K562 (cell line): ENCODE results near the gene OVCA2. TPM values are rescaled to one million over a fixed set of nuclear protein-coding genes. Genes with fewer than 3 reads are reported as not detected.

Experiments used
- ATAC-seq: fragments of 200-7000 bp; cut with Tn5 transposase; 3 replicates; pipeline ENCODE4 v1.9.1; 2020; ENCODE audit warnings: moderate library complexity
- BruUV-seq: library from RNA; stranded (reverse); fragments of 400-500 nt; replicated peaks from 2 replicates; lab custom pipeline; 2021; lab: Mats Ljungman, UMichigan
- CTCF ChIA-PET: fragments of 300-600 bp; formaldehyde crosslinking; extraction: SDS; loops from one replicate; lab custom pipeline; 2021; ENCODE audit warnings: low intra/inter-chr PET ratio; lab: Yijun Ruan, JAX
- POLR2A ChIA-PET: fragments of 300-600, 350-650 bp; sonication (Branson Sonifier 250); formaldehyde crosslinking; extraction: SDS; loops from one replicate; lab custom pipeline; 2021; ENCODE audit warnings: antibody characterized with exemption, inconsistent platforms; lab: Yijun Ruan, JAX
- DNase-seq, 4 experiments: peaks; one replicate each; pipeline versions ENCODE4 v3.0.0 to v3.0.0-alpha.2; 2011 to 2018; ENCODE audit warnings: low spot score in 3 of 4, mixed read lengths in 3 of 4; ENCODE audit errors: extremely low read depth in 1 of 4
- FAIRE-seq: peaks from 2 replicates; lab custom pipeline; 2011; peaks lifted over from hg19 to GRCh38; lab: Jason Lieb, UNC
- H2AFZ ChIP-seq: 2 replicates; pipeline ENCODE4 v1.6.0; 2011; ENCODE audit warnings: low read depth, low read length, control low read depth, inconsistent platforms
- H3K27ac ChIP-seq: fragments of 200-600 bp; 3 replicates; pipeline ENCODE4 v1.8.0; 2011; ENCODE audit warnings: low read depth, mild to moderate bottlenecking, control low read depth, inconsistent platforms, low read length, moderate library complexity, mixed read lengths; ENCODE audit errors: extremely low read depth
- H3K27me3 ChIP-seq, 2 experiments: fragments of 300-600 bp in 1 of 2; 2 replicates in 1 of 2; 3 replicates in 1 of 2; pipeline versions ENCODE4 v1.6.0 to v1.8.0; 2011; ENCODE audit warnings: inconsistent platforms in 2 of 2, low read length in 2 of 2, mild to moderate bottlenecking in 1 of 2, mixed read lengths in 1 of 2, moderate library complexity in 1 of 2; ENCODE audit not compliant: control insufficient read depth in 2 of 2, insufficient read depth in 2 of 2
- H3K36me3 ChIP-seq: fragments of 300-600 bp; 3 replicates; pipeline ENCODE4 v1.8.0; 2011; ENCODE audit warnings: mild to moderate bottlenecking, low read length, inconsistent platforms; ENCODE audit not compliant: control insufficient read depth, insufficient read depth
- H3K4me1 ChIP-seq, 2 experiments: fragments of 200-600 bp in 1 of 2; replicated peaks in 1 of 2; 2 replicates in 1 of 2; 3 replicates in 1 of 2; pipeline versions ENCODE4 v1.5.1 to v1.8.0; 2011; ENCODE audit warnings: inconsistent platforms in 2 of 2, low read length in 2 of 2, mild to moderate bottlenecking in 1 of 2, mixed read lengths in 1 of 2, moderate library complexity in 1 of 2; ENCODE audit not compliant: control insufficient read depth in 2 of 2, insufficient read depth in 2 of 2
- H3K4me2 ChIP-seq: 2 replicates; pipeline ENCODE4 v1.6.1; 2011; ENCODE audit warnings: low read length, control low read depth, inconsistent platforms, mixed read lengths; ENCODE audit not compliant: insufficient read depth
- H3K4me3 ChIP-seq: fragments of 200-600 bp; sonication (generic), shearing (Covaris generic); 2 replicates; pipeline ENCODE4 v1.5.1; 2016; ENCODE audit warnings: control low read depth, inconsistent platforms
- H3K79me2 ChIP-seq: fragments of 200-600 bp; 3 replicates; pipeline ENCODE4 v1.8.0; 2011; ENCODE audit warnings: low read length, inconsistent platforms; ENCODE audit not compliant: control insufficient read depth, insufficient read depth
- H3K9ac ChIP-seq, 2 experiments: 2 replicates each; pipeline versions ENCODE4 v1.6.0 to v1.6.1; 2011; ENCODE audit warnings: low read depth in 2 of 2, low read length in 2 of 2, control low read depth in 1 of 2, inconsistent platforms in 1 of 2, mild to moderate bottlenecking in 1 of 2, mixed read lengths in 1 of 2; ENCODE audit not compliant: insufficient read depth in 1 of 2
- H3K9me1 ChIP-seq: one replicate; pipeline ENCODE4 v1.6.0; 2011; ENCODE audit warnings: inconsistent platforms, mild to moderate bottlenecking, low read length, moderate library complexity; ENCODE audit not compliant: control insufficient read depth, insufficient read depth
- H3K9me3 ChIP-seq: replicated peaks from 2 replicates; pipeline ENCODE4 v1.5.1; 2011; ENCODE audit warnings: low read depth, low read length, inconsistent platforms; ENCODE audit not compliant: control insufficient read depth, insufficient read depth
- H4K20me1 ChIP-seq: replicated peaks from 2 replicates; pipeline ENCODE4 v1.6.1; 2011; ENCODE audit warnings: low read length, inconsistent platforms, mixed read lengths; ENCODE audit not compliant: control insufficient read depth, insufficient read depth
- CBX1 ChIP-seq: sonication (generic); IDR thresholded peaks from 2 replicates; pipeline ENCODE4 v1.6.1; 2016; ENCODE audit warnings: antibody characterized with exemption, low read depth, mild to moderate bottlenecking
- HDAC6 ChIP-seq: IDR thresholded peaks from 2 replicates; pipeline ENCODE4 v1.6.1; 2012; ENCODE audit warnings: low read depth, mild to moderate bottlenecking, control low read depth, inconsistent platforms, low read length, moderate library complexity
- MAFG ChIP-seq: fragments of 450-650 bp; conservative IDR thresholded peaks from 2 replicates; pipeline ENCODE4 v1.6.1; 2016; ENCODE audit warnings: missing genetic modification characterization, missing compliant biosample characterization
- MAZ ChIP-seq, 2 experiments: fragments of 450-650 bp in 1 of 2; sonication (generic) in 1 of 2; formaldehyde crosslinking; IDR thresholded peaks in 1 of 2; conservative IDR thresholded peaks in 1 of 2; 2 replicates each; pipeline versions ENCODE4 v1.4.0 to v1.5.0; 2020; ENCODE audit warnings: mild to moderate bottlenecking in 1 of 2, missing genetic modification reagents in 1 of 2
- MEIS2 ChIP-seq: fragments of 450-650 bp; IDR thresholded peaks from 2 replicates; pipeline ENCODE4 v1.6.1; 2014; ENCODE audit warnings: mild to moderate bottlenecking; ENCODE audit not compliant: partially characterized antibody
- MTA3 ChIP-seq: fragments of 450-650 bp; formaldehyde crosslinking; IDR thresholded peaks from 2 replicates; pipeline ENCODE4 v1.6.1; 2017; ENCODE audit warnings: mild to moderate bottlenecking, borderline replicate concordance
- SIN3B ChIP-seq: fragments of 450-650 bp; IDR thresholded peaks from 2 replicates; pipeline ENCODE4 v1.6.1; 2017; ENCODE audit warnings: low read depth, mild to moderate bottlenecking, moderate library complexity
- U2AF1 ChIP-seq: fragments of 200-400 bp; formaldehyde crosslinking; optimal IDR thresholded peaks from 2 replicates; pipeline ENCODE3; 2017; ENCODE audit warnings: mild to moderate bottlenecking, low read depth, low read length, moderate library complexity
- XRCC4 ChIP-seq: IDR thresholded peaks from one replicate; pipeline ENCODE4 v1.6.1; 2011; ENCODE audit not compliant: insufficient read depth, insufficient read length; ENCODE audit errors: extremely low read depth
- ZEB2 ChIP-seq: fragments of 450-650 bp; IDR thresholded peaks from 2 replicates; pipeline ENCODE4 v1.6.1; 2016
- ZNF253 ChIP-seq: fragments of 250-450 bp; sonication (Bioruptor Pico); conservative IDR thresholded peaks from 2 replicates; pipeline ENCODE4 v1.6.1; 2021; ENCODE audit warnings: mild to moderate bottlenecking
- ZNF586 ChIP-seq: fragments of 450-650 bp; formaldehyde crosslinking; conservative IDR thresholded peaks from 2 replicates; pipeline ENCODE4 v1.4.0; 2020; ENCODE audit warnings: mild to moderate bottlenecking, moderate library complexity
- WGBS: fragments of 100-300 bp; shearing (Covaris generic); methylation state at CpG from one replicate; pipeline ENCODE4 v1.1.6; 2016; ENCODE audit warnings: low coverage, mixed read lengths; ENCODE audit not compliant: insufficient coverage; ENCODE audit errors: missing lambda C conversion rate; 5-methylcytosine and 5-hydroxymethylcytosine counted together
- in situ Hi-C: fragments of 300-500 bp; cut with MboI; formaldehyde crosslinking; loops from 4 replicates; pipeline ENCODE4 v1.15.0; 2018; ENCODE audit warnings: inconsistent platforms, mixed read lengths
- intact Hi-C: fragments of 100-400 bp; cut with micrococcal nuclease; formaldehyde crosslinking; loops from 2 replicates; pipeline ENCODE4 v1.14.2; 2022
- polyA plus RNA-seq, 8 experiments: library from polyadenylated mRNA; depleted of rRNA in 4 of 8; stranded (reverse) in 5 of 8; unstranded in 3 of 8; fragments of >200 nt; fragmentation: Nextera tagmentation in 2 of 8; fragmentation: Illumina TruSeq in 1 of 8; extraction: Ambion mirVana in 2 of 8; extraction: Trizol in 1 of 8; gene quantifications; 2 replicates each; pipeline versions ENCODE4 v1.2.1 to v1.2.3, GENCODE V29; 2011 to 2014; ENCODE audit warnings: inconsistent platforms in 1 of 8, missing spikeins in 1 of 8
- total RNA-seq, 7 experiments: library from RNA; depleted of rRNA in 6 of 7; stranded (reverse); fragments of >200 nt in 6 of 7; fragmentation: Illumina TruSeq in 2 of 7; extraction: Trizol in 2 of 7; gene quantifications; 2 replicates each; pipeline versions ENCODE4 v1.2.1 to v1.2.3, GENCODE V29; 2011 to 2021; ENCODE audit warnings: low replicate concordance in 1 of 7
- TF ChIP-seq, protein P1 (sequence below), 3 experiments: fragments of 200-800 bp in 1 of 3; sonication (Bioruptor generic) in 1 of 3; sonication (generic) in 1 of 3; formaldehyde crosslinking in 1 of 3; IDR thresholded peaks; 2 replicates each; pipeline versions ENCODE4 v1.6.1 to v1.8.0; 2016 to 2022; ENCODE audit warnings: mild to moderate bottlenecking in 2 of 3, missing compliant biosample characterization in 2 of 3, missing genetic modification characterization in 2 of 3, missing genetic modification reagents in 1 of 3
- TF ChIP-seq, protein P2 (sequence below): IDR thresholded peaks from 2 replicates; pipeline ENCODE4 v1.6.1; 2012; ENCODE audit warnings: low read depth, low read length, improper control_type of control experiment, borderline replicate concordance

The OVCA2 gene
- total and polyA plus RNA-seq, 9 of the 15 experiments (the other 6 are each of a cell fraction or from before 2014, with no cell fraction given) = 3.0 to 23.7 (median 14.1) TPM

- TF ChIP-seq SIN3B (no peak), XRCC4 (no peak), ZNF253 (CRISPR knock-in tag) (no peak), MTA3 (no peak), ZEB2 (no peak), U2AF1 (no peak), MAZ (CRISPR knock-in tag; conservative IDR thresholded peaks at IDR 0.05 in 1 of 2, IDR thresholded peaks at IDR 0.05 in 1 of 2) (no peak), ZNF586 (CRISPR knock-in tag) (no peak), CBX1 (no peak), HDAC6 (no peak), MAFG (tag) (no peak), MEIS2 (no peak)
- TF ChIP-seq, protein P1, sequence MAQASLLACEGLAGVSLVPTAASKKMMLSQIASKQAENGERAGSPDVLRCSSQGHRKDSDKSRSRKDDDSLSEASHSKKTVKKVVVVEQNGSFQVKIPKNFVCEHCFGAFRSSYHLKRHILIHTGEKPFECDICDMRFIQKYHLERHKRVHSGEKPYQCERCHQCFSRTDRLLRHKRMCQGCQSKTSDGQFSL (CRISPR knock-in tag; IDR thresholded peaks at IDR 0.05) = no peak
- TF ChIP-seq, protein P1 (tag; IDR thresholded peaks at IDR 0.05) = no peak
- TF ChIP-seq, protein P2, sequence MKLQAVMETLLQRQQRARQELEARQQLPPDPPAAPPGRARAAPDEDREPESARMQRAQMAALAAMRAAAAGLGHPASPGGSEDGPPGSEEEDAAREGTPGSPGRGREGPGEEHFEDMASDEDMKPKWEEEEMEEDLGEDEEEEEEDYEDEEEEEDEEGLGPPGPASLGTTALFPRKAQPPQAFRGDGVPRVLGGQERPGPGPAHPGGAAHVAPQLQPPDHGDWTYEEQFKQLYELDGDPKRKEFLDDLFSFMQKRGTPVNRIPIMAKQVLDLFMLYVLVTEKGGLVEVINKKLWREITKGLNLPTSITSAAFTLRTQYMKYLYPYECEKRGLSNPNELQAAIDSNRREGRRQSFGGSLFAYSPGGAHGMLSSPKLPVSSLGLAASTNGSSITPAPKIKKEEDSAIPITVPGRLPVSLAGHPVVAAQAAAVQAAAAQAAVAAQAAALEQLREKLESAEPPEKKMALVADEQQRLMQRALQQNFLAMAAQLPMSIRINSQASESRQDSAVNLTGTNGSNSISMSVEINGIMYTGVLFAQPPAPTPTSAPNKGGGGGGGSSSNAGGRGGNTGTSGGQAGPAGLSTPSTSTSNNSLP = no peak
- POLR2A ChIA-PET = interaction anchor here (1.0 kb wide), 1 partner anchor 13 kb away, joined by 3 read pairs; no protein-coding TSS in a partner anchor
- BruUV-seq = no TSS peak
- CTCF ChIA-PET = no interaction called here
- Histone ChIP-seq H2AFZ (no peak overlapping the region), H3K4me3 (no peak overlapping the region), H3K79me2 (no peaks in the 10 kb centered on the region), H3K36me3 (peaks cover 16% of the 10 kb centered on the region; the same call in 2 of the 3 replicates), H3K27ac (no peak overlapping the region), H3K9me3 (no peaks in the 10 kb centered on the region), H3K4me1 (peaks cover 0 to 25% of the 10 kb centered on the region in 2 experiments; a peak in 2 of 5 replicates), H3K9ac (no peak overlapping the region), H3K4me2 (no peak overlapping the region), H4K20me1 (no peaks in the 10 kb centered on the region), H3K27me3 (no peaks in the 10 kb centered on the region), H3K9me1 (no peaks in the 10 kb centered on the region)
- no peak for FAIRE-seq
- DNase-seq = no peak
- 45% methylated on average over 4 of the region's 5 CpGs for WGBS
- no peak for ATAC-seq
- in situ Hi-C loops = loop anchor here (10.0 kb wide), 1 partner anchor 181 kb away; no protein-coding TSS in a partner anchor
- intact Hi-C loops = no loop called here
Measured at GRCh38 chr17:2064147-2064489, 22.3 kb downstream of the OVCA2 start.
